HTR-8/SVneo (cell line): ENCODE measurements around the gene PRX.
A peak's percentile ranks its signal among the peaks of the same experiment; 100 is the strongest.
"Not testable (repeated sequence)": the region's sequence is repeated elsewhere in the genome, so short reads cannot be mapped to it uniquely, and the experiment has no call there.

ENCODE experiments used
- DNase-seq: peaks from one replicate; pipeline ENCODE4 v3.0.0; 2011; ENCODE audit warnings: low spot score, mixed read lengths; ENCODE audit not compliant: insufficient read length
- FAIRE-seq: peaks from 2 replicates; lab custom pipeline; 2011; peaks lifted over from hg19 to GRCh38; lab: Jason Lieb, UNC

The PRX gene

DNA sequence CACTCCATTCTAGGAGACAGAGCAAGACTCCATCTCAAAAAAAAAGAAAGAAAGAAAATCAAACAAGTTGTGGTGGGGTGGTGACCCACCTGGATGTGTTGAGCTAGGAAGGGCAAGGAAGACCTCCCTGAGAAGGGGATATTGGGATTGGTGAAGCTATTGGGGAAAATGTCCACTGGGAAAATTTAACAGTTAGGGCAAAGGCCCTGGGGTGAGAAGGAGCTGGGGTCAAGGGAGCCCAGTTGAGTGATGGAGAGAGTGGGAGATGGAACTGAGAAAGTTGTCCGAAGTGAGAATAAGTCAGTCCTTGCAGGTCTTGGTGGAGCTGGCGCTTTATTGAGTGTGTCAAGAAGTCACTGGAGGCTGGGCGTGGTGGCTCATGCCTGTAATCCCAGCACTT lies 25.1 kb upstream of the PRX start:
- DNase-seq (no peak), FAIRE-seq (no peak)

GRCh38 chr19:40433391-40434216 lies 20.4 kb upstream of the PRX start:
- FAIRE-seq = peak; percentile 81
- DNase-seq = peak; percentile 82

DNA sequence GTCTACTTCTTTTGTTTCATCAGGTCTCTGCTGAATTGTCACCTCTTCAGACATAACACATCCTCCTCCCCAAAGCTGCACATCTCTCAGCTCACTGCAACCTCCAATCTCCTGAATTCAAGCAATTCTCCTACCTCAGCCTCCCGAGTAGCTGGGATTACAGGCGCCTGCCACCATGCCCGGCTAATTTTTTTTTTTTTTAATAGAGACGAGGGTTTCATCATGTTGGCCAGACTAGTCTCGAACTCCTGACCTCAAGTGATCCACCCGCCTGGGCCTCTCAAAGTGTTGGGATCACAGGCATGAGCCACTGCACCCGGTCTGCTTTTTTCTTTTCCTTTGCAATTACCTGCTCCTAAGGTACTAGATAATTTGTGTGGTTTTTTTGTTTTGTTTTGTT lies 19.6 kb upstream of the PRX start:
- not testable (repeated sequence) for DNase-seq, FAIRE-seq

- DNase-seq (no peak), FAIRE-seq (no peak)
Measured at GRCh38 chr19:40431698-40432097, 18.5 kb upstream of the PRX start.

DNA sequence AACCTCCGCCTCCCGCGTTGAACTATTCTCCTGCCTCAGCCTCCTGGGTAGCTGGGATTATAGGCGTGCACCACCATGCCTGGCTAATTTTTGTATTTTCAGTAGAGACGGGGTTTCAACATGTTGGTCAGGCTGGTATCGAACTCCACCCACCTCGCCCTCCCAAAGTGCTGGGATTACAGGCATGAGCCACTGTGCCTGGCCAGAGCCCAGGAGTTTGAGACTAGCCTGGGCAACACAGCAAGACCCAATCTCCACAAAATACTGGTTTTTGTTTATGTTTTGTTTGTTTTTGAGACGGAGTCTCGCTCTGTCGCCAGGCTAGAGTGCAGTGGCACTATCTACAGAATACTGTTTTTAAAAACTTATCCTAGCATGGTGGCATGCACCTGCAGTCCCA lies 17.1 kb upstream of the PRX start:
- FAIRE-seq, DNase-seq: not testable (repeated sequence)

- FAIRE-seq, DNase-seq: not testable (repeated sequence)
Measured at GRCh38 chr19:40428197-40428596, 15.0 kb upstream of the PRX start.

DNA sequence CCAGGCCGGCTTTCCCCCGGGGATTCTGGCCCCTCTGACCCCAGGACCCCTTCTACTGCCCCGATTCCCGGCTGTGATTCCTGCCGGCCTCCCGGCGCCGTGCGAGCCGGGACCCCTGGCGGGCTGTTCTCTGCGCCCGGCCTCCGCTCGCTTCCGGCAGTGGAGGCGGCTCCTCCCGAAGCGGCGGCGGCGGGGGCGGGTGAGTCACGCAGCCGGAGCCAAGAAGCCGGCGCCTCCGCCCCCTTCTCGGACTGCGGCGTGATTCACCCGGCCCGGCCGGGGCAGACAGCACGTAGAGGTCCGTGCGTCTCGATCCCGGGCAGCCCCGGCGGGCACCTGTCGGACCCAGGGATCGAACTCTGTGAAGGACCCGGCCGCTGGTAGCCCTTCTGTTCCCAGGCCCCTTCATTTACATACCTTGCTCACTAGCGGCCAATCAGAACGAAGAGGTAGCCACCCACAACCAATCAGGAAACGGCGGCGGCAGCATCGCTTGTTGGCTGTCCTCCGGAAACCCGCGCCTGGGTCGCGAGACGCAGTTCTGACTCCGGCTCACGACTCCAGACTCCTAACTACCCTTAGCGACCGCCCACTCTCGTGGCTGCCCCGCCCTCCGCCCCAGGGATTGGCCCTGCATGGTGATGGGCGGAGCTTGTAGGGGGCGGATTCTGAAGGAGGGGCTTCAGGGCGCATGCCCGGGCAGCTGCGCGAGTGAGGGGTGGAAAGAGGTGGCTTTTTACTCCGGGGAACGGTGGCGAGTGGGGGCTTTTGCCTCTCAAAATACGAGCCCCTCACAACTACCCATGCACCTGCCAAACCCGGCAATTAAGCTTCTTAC lies 12.5 kb upstream of the PRX start, which contains the start of gene SERTAD1:
TSS of gene SERTAD1 (minus strand) at position 543 of the 838 bp plus-strand sequence. CDS start 2,446 bp downstream, outside the sequence.
- DNase-seq = peak; percentile 97
- peak; percentile 92 for FAIRE-seq

DNA sequence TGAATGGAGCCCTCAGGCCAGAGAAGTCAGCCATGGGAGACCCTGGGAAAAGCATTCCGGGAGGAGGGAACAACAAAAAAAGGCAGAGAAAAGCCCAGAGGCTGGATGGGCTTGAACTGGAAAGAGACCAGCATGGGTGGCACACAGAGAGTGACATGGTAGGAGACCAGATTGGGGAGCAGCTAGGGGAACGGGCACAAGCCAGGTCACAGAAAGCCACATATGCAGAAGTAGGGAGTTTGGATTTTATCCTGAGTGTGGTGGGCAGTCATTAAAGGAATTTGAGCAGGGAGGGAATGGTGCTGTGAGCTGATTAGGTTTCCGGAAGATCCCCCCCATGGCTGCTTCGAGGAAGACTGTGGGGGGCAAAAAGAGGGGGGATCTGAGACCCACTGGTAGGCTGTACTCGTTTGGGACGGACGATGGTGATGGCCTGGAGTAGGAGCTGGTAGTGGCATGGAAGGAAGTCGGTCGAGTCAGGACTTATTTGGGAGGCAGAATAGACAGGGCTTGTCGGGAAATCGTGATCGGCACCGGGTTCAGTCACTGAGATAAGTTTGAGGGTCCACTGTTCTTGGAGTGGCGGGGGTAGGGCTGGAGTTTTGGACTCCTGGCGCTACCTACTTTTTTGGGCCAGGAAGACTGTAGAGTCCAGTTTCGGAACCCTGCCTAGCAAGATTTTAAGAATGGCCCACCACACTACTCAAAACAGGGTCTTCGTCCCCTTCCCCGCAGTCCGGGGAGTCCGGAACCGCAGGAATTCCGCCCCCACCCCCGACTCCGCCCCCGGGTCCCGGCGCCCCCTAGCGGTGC lies 11.7 kb upstream of the PRX start:
- FAIRE-seq (no peak), DNase-seq (no peak)

DNA sequence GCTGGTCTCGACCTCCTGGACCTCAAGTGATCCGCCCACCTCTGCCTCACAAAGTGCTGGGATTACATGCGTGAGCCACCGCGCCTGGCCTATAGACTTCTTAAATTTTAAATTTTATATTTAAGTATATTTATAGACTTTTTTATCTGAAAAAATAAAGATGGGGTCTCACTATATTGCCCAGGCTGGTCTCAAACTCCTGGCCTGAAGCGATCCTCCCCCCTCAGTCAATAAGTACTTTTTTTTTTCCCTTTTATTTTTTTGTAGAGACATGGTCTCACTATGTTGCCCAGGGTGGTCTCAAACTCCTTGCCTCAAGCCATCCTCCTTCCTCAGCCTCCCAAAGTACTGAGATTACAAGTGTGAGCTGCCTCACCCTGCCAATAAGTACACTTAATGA lies 10.8 kb upstream of the PRX start:
- no peak for FAIRE-seq
- no peak for DNase-seq

GRCh38 chr19:40422748-40423566 lies 9.8 kb upstream of the PRX start:
- FAIRE-seq = no peak
- no peak for DNase-seq

DNA sequence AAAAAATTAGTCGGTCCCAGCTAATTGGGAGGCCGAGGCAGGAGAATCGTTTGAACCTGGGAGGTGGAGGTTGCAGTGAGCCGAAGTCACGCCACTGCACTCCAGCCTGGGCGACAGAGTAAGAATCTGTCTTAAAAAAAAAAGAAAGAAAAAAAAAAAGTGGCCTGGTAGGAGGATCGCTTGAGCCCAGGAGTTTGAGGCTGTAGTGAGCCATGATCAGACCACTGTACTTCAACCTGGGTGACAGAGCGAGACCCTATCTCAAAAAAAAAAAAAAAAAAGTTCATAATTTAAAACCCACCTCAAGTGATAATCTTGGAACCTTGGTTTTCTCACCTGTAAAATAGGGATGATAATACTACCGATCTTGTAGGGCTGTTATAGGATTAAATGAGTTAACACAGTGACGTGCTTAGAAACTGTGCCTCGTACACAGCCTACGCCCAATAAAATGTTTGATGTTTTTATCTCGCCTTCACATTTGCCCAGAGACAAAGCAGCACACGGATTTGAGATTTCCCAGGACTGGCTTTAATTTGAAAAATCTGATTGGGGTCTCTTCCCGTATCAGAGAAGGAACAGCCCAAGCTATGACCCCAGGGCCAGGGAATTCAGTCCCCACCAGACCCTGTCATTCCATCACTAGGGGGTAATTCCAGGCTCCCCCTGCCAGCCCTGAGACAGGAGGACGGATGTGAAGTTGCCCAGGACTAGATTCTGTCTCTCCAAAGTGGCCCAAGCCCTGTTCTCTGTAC lies 9.0 kb upstream of the PRX start:
- FAIRE-seq (no peak), DNase-seq (no peak)

DNA sequence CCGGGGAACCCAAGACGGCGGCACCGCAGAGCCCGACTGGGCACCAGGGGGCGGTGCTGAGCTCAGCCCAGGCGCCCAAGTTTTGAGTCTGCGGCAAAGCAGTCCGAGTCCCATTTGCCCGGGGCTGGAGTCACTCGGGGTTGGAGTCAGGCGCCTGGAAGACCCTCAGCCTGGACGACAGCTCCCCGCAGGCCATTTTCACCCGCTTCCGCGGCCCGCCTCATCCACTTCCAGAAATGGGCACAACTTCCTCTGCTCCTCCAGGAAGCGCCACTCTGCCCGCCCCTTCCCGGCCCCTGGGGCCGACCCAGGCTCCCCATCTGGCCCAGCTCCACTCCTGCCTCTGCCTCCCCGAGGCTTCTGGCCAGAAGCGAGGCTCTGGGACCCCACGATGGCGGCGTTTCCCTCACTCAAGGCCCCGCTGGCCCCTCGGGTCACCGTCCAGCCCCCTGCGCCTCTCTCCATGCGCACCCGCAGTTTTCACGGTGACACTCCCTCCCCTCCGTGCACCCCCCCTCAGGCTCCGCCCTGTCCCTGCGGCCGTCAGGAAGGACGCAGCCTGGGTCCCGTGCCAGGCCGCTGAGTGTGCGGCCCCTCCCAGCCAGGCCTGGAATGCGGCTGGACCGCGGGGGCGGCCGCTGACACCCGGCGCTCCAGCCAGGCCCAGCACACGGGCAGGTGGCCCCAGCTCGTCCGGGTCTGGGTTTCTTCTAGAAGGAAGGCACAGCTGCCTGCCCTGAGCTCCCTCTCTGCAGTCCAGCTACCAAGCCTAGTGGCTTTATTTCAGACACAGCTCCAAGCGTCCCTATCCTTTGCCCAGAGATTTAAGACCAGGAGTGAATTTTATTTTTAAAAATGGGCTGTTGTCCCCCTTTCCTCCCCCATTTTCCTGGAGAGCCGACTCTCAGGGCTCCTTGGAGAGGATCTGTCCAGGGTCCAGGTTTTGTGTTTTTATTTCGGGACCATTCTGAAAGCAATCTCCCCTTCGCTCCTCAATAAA lies 7.9 kb upstream of the PRX start:
- FAIRE-seq (peak; percentile 93), DNase-seq (peak; percentile 92)

- FAIRE-seq (no peak), DNase-seq (no peak)
Measured at GRCh38 chr19:40420451-40420765, 7.2 kb upstream of the PRX start.

- FAIRE-seq (no peak), DNase-seq (no peak)
Measured at GRCh38 chr19:40419780-40420179, 6.6 kb upstream of the PRX start.

DNA sequence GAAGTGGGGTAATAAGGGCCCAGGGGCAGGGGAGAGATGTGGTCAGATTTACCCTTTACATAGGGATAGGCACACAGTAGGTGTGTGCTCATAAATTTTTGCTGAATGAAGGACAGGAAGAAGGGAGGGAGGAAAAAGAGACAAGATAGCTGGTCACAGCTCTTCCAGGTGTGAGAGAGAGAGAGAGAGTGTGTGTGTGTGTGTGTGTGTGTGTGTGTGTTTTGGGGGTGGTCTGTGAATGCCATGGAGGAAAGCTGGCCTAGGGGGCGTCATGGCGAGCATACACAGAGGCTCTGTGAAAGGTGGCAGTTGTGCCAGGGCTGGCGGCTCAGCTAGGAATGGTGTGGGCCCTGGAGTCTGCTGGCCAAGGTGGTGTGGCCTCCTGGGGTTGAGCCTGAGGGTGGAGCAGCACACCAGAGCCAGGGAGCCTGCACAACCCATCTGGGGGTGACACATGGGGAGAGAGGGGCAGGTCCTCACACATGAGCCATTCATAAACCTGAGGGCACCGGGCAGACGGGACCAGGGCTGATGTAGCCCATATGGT lies 6.0 kb upstream of the PRX start:
- no peak for FAIRE-seq
- DNase-seq = no peak

- FAIRE-seq = no peak
- DNase-seq = no peak
Measured at GRCh38 chr19:40418040-40418439, 4.9 kb upstream of the PRX start.

- no peak for FAIRE-seq
- no peak for DNase-seq
Measured at GRCh38 chr19:40417643-40417981, 4.4 kb upstream of the PRX start.
